NB4 (cell line): ENCODE data around the gene KRIT1.

Experiments
- MAX ChIP-seq: IDR thresholded peaks from 2 replicates; pipeline ENCODE4 v1.6.1; 2011; ENCODE audit warnings: low read depth, low read length
- MYC ChIP-seq: IDR thresholded peaks from 2 replicates; pipeline ENCODE4 v1.6.1; 2011; ENCODE audit warnings: low read depth, low read length
- POLR2A ChIP-seq: IDR thresholded peaks from 2 replicates; pipeline ENCODE4 v1.6.1; 2011; ENCODE audit warnings: mild to moderate bottlenecking; ENCODE audit not compliant: insufficient read length; ENCODE audit errors: extremely low read depth
- TF ChIP-seq, protein P1 (sequence below): IDR thresholded peaks from one replicate; pipeline ENCODE4 v1.5.1; 2012; ENCODE audit warnings: low read depth, low read length

- no peak for TF ChIP-seq POLR2A
- TF ChIP-seq, protein P1, sequence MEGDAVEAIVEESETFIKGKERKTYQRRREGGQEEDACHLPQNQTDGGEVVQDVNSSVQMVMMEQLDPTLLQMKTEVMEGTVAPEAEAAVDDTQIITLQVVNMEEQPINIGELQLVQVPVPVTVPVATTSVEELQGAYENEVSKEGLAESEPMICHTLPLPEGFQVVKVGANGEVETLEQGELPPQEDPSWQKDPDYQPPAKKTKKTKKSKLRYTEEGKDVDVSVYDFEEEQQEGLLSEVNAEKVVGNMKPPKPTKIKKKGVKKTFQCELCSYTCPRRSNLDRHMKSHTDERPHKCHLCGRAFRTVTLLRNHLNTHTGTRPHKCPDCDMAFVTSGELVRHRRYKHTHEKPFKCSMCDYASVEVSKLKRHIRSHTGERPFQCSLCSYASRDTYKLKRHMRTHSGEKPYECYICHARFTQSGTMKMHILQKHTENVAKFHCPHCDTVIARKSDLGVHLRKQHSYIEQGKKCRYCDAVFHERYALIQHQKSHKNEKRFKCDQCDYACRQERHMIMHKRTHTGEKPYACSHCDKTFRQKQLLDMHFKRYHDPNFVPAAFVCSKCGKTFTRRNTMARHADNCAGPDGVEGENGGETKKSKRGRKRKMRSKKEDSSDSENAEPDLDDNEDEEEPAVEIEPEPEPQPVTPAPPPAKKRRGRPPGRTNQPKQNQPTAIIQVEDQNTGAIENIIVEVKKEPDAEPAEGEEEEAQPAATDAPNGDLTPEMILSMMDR, result no peak
- no peak for TF ChIP-seq MAX
- no peak for TF ChIP-seq MYC
Observed at GRCh38 chr7:92192326-92192725, 53.4 kb downstream of the KRIT1 start.
